GM06990 (cell line): Measurements from ENCODE around the gene ALG14.
"Not testable (repeated sequence)": the region's sequence is repeated elsewhere in the genome, so short reads cannot be mapped to it uniquely, and the experiment has no call there.

Experiments used
- DNase-seq: peaks from one replicate; pipeline ENCODE4 v3.0.0-alpha.2; 2011; ENCODE audit not compliant: insufficient read length; ENCODE audit errors: extremely low read depth
- H3K27me3 ChIP-seq: replicated peaks from 2 replicates; pipeline ENCODE4 v1.6.0; 2011; ENCODE audit warnings: low read length; ENCODE audit not compliant: control insufficient read depth, insufficient read depth
- H3K36me3 ChIP-seq: 2 replicates; pipeline ENCODE4 v1.5.1; 2011; ENCODE audit warnings: low read length; ENCODE audit not compliant: control insufficient read depth, insufficient read depth
- H3K4me3 ChIP-seq: replicated peaks from 2 replicates; pipeline ENCODE4 v1.5.1; 2011; ENCODE audit warnings: low read depth, mild to moderate bottlenecking, control low read depth, low read length
- CTCF ChIP-seq: IDR thresholded peaks from 2 replicates; pipeline ENCODE4 v1.5.1; 2011; ENCODE audit warnings: low read length, control low read depth, mild to moderate bottlenecking, inconsistent platforms; ENCODE audit not compliant: insufficient read depth, poor library complexity, severe bottlenecking

ALG14 gene

GRCh38 chr1:94947437-94947836 lies 125.3 kb downstream of the ALG14 start:
- TF ChIP-seq CTCF = no peak
- H3K4me3 ChIP-seq = no peak overlapping the region
- DNase-seq = no peak
- no peaks in the 10 kb centered on the region for H3K27me3 ChIP-seq
- H3K36me3 ChIP-seq = no peaks in the 10 kb centered on the region

GRCh38 chr1:94946886-94947285 lies 125.9 kb downstream of the ALG14 start:
- no peaks in the 10 kb centered on the region for H3K27me3 ChIP-seq
- H3K36me3 ChIP-seq = no peaks in the 10 kb centered on the region
- no peak for TF ChIP-seq CTCF
- DNase-seq = no peak
- no peak overlapping the region for H3K4me3 ChIP-seq

GRCh38 chr1:94942171-94943128 lies 130.3 kb downstream of the ALG14 start:
- no peak for TF ChIP-seq CTCF
- Histone ChIP-seq H3K4me3 (no peak overlapping the region), H3K27me3 (no peaks in the 10 kb centered on the region), H3K36me3 (no peaks in the 10 kb centered on the region)
- DNase-seq = no peak

GRCh38 chr1:94941480-94941879 lies 131.3 kb downstream of the ALG14 start:
- not testable (repeated sequence) for DNase-seq, H3K36me3 ChIP-seq, H3K4me3 ChIP-seq, H3K27me3 ChIP-seq

- no peak for TF ChIP-seq CTCF
- Histone ChIP-seq H3K27me3 (no peaks in the 10 kb centered on the region), H3K4me3 (no peak overlapping the region), H3K36me3 (no peaks in the 10 kb centered on the region)
- no peak for DNase-seq
These were observed 132.0 kb downstream of the ALG14 start for GRCh38 chr1:94940738-94941137.

DNA sequence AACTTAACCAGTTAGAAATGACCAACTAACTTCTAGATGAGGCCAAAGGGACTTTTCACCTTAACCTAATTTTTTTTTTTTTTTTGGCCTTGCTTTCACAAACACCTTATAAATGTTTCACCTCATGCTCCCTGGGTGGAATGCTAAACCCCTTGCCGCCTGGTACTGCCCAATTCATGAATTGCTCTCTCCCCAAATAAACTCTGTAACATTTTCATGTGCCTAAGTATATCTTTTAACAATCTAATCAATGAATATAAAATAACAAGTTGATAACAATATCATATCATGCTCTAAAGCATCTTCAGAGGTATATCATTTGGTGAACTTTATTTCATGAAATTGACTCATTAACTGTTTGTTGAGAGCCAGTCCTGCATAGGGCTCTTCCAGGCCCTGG lies 134.9 kb downstream of the ALG14 start:
- Histone ChIP-seq H3K36me3 (no peaks in the 10 kb centered on the region), H3K27me3 (no peaks in the 10 kb centered on the region)

More for the DNA sequence above, 134.9 kb downstream of the ALG14 start:
- no peak for TF ChIP-seq CTCF
- DNase-seq = no peak
- H3K4me3 ChIP-seq = no peak overlapping the region
